ENCODE results near the gene MIXL1.
"Not testable (repeated sequence)": the region's sequence is repeated elsewhere in the genome, so short reads cannot be mapped to it uniquely, and the experiment has no call there.

Gene MIXL1

GRCh38 chr1:226216056-226216455 lies 7.4 kb upstream of the MIXL1 start:
- FAIRE-seq, result no peak

GRCh38 chr1:226217273-226217672 lies 6.2 kb upstream of the MIXL1 start:
- FAIRE-seq, result no peak

GRCh38 chr1:226220473-226221189 lies 2.8 kb upstream of the MIXL1 start:
- FAIRE-seq, result no peak

DNA sequence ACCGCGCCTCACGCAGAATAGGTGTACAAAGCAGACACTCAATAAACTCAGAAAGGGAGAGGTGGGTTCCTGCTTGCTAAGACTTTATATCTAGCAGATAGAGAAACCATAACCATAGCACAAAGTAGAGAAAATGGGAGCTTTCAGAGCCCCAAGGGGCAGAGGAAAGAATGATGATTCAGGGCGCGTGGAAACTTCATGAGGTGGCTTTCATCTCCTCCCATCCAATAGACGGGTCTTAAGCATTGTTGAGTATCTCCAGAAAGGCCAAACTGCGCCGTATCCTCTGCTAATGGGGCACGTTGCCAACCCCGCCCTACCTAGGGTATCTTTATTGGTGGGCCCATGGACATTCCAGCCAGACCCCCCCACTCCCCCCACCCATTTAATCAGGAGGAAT lies 778 bp upstream of the MIXL1 start:
- FAIRE-seq, result no peak

- no peak for FAIRE-seq
Measured at GRCh38 chr1:226223786-226224244, 351 bp downstream of the MIXL1 start.

DNA sequence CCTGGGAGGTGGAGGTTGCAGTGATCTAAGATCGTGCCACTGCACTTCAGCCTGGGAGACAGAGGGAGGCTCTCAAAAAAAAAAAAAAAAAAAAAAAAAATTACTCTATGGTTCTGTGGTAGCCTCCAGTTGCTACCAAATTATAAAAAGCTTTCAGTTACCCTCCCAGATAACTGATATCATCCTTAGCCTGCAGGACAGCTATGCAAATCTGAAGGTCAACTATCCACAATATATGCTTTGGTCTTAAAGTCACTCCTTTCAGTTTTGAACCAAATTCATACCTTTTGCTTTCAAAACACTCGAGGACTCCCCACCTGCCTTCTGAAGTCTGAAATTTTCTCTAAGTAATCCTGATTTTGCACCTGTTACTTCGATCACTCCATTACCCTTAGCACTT lies 3.1 kb downstream of the MIXL1 start:
- FAIRE-seq, result no peak

DNA sequence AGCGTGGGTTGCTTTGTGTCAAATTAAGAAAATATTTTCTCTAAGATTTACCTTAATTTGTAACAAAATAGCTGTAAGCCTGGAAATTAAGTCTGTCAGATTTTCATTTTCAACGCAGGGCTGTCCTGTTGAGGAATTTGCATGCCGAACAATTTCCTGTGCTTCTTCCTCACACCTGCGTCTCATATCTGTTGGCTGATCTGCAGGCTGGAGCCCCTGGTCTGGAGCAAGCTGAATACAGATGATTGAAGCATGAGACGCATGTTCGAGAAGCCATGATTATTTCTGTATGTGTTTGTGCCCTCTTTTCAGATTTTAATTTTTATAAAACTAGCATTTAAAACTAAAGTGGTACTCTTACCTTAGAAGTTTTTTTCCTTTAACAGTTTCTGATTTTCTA lies 9.8 kb downstream of the MIXL1 start:
- FAIRE-seq, result peak; percentile 36

- no peak for FAIRE-seq
Measured at GRCh38 chr1:226233806-226234205, 10.3 kb downstream of the MIXL1 start.

DNA sequence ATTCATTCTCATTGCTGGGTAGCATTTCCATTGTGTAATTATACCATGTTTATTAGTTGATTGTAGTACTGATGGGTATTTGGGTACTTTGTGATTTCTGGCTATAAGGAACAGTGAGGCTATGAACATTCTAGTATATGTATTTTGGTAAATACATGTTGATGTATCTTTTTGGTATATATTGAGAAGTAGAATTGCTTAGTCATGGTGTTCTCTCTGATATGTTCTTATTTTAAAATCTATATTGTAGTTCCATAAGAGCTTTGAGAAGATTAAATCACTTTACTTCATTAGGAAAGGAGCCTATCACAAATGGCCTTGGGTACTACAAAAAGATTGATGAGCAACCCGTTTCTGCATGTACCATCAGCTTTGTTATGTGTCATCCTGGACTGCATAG lies 13.4 kb downstream of the MIXL1 start:
- no peak for FAIRE-seq

DNA sequence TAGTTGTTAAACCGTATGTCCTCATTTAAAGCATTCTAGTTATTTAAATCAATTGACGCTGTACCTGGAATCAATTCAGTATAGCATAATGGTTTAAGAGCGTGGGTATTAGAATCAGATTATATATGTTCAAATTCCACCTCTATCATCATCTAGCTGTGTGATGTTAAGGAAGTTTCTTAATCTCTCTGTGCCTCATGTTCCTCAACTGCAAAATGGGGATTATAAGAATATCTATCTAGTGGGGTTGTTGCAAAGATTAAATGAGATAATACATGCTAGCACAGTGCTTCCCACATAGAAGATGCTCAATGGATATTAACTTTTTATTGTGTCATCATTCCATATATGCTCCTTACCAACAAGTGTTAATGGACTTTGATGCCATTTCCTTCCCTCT lies 16.0 kb downstream of the MIXL1 start:
- FAIRE-seq, result no peak

- no peak for FAIRE-seq
Measured at GRCh38 chr1:226248091-226248490, 24.6 kb downstream of the MIXL1 start.

DNA sequence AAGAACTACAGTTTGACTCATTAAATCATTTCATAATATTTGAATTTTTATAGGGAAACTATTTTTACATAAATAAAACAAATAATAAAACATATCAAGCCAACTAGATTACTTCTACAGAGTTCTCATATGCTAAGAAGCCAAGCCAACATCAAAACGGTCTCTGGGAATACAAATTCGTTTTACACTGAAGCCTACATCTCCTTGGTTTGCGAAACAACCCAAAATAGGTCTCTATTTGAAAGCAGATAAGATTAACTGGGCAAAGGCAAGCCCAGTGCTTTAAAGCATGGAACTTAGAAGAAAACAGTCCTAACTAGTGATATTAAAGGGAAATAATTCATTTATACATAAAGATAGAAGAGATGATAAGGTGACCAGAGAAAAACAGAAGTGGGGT lies 25.3 kb downstream of the MIXL1 start:
- FAIRE-seq, result no peak

DNA sequence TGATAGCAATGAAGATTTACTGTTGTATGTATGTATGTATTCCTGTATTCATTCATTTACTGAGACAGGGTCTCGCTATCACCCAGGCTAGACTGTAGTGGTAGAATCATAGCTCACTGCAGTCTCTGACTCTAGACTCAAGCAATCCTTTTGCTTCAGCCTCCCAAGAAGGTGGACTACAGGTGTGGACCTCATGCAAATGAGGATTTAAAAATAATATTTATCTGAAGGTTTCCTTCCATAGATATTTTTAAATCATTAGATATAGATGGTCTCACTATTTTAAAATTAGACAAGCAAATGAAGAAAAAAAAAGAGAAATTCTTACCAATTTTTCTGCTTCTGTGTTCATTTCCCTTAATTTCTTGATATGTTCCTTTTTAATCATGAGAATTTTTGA lies 27.0 kb downstream of the MIXL1 start:
- no peak for FAIRE-seq

DNA sequence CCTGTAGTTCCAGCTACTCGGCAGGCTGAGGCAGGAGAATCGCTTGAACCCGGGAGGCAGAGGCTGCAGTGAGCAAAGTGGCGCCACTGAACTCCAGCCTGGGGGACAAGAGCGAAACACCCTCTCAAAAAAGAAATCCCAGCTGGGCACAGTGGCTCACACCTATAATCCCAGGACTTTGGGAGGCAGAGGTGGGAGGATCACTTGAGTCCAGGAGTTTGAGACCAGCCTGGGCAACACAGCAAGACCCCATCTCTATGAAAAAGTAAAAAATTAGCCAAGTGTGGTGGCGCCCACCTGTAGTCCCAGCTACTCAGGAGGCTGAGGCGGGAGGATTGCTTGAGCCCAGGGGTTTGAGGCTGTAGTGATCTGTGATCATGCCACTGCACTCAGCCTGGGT lies 29.4 kb downstream of the MIXL1 start:
- not testable (repeated sequence) for FAIRE-seq

DNA sequence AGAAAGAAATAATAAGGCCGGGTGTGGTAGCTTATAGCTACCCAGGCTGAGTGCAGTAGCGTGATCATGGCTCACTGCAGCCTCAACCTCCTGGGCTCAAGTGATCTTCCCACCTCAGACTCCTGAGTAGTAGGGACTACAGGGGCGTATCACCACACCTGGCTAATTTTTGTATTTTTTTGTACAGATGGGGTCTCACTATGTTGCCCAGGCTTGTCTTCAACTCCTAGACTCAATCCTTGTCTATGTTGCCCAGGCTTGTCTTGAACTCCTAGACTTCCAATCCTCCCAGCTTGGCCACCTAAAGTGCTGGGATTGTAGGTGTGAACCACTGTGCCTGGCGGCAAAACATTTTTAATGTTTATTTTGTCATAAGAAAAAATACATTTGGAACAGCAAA lies 30.5 kb downstream of the MIXL1 start:
- no peak for FAIRE-seq

- FAIRE-seq, result no peak
Measured at GRCh38 chr1:226255380-226255779, 31.9 kb downstream of the MIXL1 start.

GRCh38 chr1:226261818-226262217 lies 38.4 kb downstream of the MIXL1 start:
- no peak for FAIRE-seq

DNA sequence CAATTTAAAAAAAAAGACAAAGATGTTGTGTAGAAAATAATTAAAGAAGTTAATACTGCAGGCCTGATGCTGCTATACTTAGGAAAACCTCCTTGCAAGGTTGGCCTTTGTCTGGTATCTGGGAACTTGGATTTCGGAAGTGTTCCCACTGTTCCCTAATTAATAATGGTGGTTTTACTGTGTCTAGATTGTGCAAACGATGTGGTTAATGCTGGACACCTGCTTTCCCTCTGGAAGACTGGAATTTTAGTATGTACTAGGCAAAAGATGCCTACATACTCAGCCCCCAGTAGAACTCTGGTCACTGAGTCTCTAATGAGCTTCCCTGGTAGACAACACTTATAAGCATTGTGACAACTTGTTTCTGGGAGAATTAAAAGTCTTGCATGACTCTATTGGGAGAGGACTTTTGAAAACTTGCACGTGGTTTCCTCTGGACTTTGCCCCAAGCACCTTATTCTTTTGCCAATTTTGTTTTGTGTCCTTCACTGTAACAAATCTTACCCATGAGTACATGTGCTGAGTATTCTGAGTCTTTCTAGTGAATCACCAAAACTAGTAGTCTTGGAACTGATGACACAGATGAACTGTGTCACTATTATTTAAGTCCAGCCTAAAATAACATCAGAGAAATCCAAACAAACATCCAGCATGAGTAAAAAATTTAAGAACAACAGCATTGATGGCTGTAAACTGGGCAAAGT lies 45.1 kb downstream of the MIXL1 start:
- FAIRE-seq, result no peak

DNA sequence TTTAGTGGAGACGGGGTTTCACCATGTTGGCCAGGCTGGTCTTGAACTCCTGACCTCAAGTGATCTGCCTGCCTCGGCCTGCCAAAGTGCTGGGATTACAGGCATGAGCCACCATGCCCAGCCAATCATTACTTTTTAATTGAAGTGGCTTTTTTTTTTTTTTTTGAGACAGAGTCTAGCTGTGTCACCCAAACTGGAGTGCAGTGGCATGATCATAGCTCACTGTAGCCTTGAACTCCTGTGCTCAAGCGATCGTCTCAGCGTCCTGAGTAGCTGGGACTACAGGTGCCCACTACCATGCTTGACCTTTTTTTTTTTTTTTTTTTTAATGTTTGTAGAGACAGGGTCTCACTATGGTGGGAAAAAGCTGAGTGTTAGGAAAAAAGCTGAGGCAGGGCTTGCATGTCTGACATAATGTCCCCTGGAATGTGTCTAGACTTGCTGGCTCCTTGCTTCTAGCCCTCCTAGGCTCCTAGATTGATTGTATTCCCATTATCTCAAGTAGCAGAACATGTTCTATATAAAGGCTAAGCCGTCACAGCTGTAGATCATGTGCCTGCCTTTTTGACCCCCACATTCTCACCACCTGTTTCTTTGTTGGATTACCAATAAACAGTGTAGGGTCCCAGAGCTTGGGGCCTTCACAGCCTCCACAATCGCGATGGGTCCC lies 48.9 kb downstream of the MIXL1 start:
- not testable (repeated sequence) for FAIRE-seq

DNA sequence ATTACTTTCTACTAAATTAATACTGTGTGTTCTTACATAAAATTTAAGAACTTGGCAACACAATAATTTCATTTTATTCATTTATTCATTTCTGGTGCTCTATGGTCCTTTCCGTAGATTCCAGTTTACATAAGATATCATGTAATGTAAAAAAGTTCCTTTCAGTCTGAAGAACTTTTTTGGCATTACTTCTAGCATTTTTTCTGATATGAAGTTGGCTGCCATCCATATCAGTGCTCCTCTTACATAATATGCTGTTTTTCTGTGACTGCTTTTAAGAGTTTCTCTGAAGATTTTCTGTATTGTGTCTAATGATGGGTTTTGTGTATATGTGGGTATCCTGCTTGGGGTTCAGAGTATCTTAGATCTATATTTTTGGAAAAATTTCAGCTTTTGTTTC lies 50.7 kb downstream of the MIXL1 start:
- FAIRE-seq, result no peak

GRCh38 chr1:226276077-226276682 lies 52.7 kb downstream of the MIXL1 start:
- FAIRE-seq, result peak; percentile 58
